Right lobe of liver (tissue), 4 donors: ENCODE data around the gene LAMB1.

ENCODE experiments used
- CTCF ChIP-seq, 4 donors: fragments of 200-600 bp in 3 of 4; fragments of 450-650 bp in 1 of 4; IDR thresholded peaks; one replicate each; pipeline versions ENCODE4 v1.5.1 to v1.8.0; 2016 to 2022; ENCODE audit warnings: antibody characterized with exemption in 4 of 4, mild to moderate bottlenecking in 2 of 4
- POLR2A ChIP-seq: fragments of 450-650 bp; IDR thresholded peaks from one replicate; pipeline ENCODE4 v1.6.1; 2017; ENCODE audit warnings: antibody characterized with exemption, mild to moderate bottlenecking
- donor health status: DM: no; HTN: no; CAD: no.
- donor health status: DM: no; HTN: no; CAD: no.
- donor health status: DM: no; HTN: yes; CAD: no.

GRCh38 chr7:107993891-107994291 is 9.1 kb downstream of the LAMB1 start:
- TF ChIP-seq CTCF (IDR thresholded peaks at IDR 0.05) (no peak), POLR2A (no peak)
